NCI-H2081 treated with DMSO at 0.1 percent for 48 hours (cell line): ENCODE data around the gene AURKB.
A peak's percentile ranks its signal among the peaks of the same experiment; 100 is the strongest.

Source experiments
- DNase-seq: peaks from one replicate; lab custom pipeline; 2025; lab: John Stamatoyannopoulos, UW

Gene AURKB

DNA sequence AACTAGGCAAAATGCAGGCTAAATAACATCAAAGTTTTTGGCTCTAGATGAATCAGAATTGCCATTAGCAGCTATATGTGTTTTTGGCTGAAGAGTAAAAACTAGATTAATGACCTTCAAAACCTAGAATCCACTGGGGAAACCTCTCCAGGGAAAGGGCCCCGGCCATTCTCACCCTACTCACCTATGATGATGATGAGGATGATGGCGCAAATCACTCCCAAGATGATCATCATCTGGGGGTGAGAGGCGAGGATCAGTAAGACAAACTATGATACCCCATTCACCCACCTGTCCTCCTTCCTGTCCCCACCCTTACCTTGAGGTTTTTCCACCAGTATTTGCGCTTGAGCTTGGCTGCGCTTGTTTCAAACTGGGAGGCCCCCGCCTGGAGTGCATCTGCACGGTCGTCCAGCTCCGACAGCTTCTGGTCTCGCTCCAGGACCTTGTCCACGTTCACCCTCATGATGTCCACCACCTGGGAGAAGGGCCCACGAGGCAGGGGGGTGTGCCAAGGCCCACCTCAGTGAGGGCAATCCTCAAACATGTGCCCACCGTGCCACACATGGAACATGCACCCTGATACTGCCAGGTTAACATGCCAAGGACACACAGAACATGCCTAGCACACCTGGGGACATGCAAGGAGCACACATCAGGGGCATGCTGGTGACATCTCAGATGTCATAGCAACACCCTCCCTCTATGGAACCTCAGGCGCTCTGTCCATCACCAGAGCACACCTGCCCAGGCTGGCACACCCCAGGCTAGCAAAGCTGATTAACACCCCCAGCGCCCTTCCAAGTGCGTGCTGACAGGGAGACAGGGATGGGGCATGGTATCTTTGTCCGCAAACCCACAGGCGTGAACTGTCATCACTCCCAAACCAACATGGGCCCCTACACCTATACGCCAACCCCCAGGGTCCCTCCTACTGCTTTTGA, 48.8 kb downstream of the AURKB start:
- DNase-seq = no peak

DNA sequence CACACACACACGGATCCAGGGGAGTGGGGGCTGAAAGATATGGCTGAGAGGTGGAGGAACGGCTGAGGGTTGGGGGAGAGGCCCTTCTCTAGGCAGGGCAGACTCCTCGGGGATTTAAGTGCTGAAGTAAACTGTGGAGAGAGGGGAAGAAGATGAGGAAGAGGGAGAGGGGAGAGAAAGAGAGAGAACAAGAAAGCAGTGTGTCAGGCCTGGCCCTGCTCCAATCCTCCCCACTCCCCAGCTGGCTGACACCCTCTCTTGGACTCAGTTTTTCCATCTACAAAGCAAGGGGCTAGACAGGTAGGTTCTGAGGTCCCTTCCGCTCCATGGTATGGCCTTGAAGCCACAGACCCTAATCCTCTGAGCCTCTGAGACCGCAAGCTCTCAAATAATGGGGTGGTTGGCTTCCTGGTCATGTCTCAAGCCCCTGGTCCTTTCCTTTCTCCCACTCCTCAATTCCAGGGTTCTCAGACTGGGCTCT, 49.6 kb downstream of the AURKB start:
- DNase-seq = no peak

DNA sequence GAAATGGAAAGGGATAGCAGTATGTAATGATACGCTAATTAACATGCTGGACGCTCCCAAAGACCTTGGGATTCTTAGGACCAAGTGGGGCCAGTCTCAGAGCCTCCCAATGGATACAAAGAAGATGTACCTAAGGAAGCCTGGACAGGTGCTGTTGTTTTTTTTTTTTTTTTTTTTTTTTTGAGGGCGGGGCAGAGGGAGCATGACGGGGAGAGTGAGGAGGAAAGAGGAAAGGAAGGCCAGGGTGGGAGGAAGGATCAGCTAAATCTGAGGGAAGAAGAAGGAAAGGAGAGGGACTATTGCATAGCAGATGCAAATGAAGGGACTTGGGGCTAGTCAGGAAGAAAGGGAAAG, 50.2 kb downstream of the AURKB start:
- DNase-seq = no peak

DNA sequence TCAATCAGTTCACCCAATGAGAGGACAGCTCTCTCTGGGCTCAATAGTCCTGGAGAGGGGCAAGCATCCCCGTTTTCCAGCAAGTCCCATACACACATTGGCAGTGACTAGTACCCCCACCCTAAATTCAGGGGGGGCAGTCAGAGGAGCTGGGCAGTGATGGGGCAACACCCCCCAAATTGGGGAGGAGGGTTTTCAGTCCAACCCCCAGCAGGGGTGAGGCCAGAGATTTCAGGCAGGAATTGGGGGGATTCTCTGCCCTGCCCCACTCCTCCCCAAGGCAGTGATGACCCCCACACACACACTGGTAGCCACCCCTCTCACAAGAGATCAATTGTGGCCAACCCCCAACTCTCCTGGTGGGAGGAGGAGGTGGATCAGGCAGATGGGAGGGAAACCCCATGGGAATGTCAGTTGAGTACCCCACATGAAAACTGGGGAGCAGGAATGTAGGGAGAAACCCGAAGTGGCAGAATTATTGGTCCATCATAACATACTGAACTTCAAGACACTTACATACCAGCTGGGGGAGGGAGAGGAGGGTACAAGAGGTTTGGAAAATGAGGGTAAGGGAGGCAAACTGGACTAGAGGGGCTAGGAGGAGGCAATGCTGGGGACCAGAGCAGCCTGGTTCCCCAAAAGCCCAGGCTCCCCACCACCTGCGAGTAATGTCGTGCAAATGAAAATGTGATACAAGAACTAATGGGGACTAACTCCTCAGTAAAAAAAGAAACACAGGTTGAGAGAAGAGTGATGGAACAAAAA, 50.7 kb downstream of the AURKB start:
- no peak for DNase-seq

DNA sequence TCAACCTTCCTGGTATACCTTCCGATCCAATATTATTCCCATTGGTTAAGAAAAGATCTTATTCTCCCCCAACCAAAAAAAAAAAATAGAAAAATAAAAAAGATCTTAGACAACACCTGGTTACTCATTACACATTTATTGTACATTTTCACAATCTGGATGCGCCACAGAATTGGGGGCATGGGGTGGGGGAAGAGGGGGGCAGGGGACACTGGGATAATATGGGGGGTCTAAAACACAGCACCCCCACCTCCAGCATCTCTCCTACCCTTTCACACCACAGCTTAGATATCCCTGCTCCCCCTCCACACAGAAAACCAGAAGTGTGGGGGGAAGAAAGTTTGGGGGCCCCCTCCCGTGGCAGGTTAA, 51.4 kb downstream of the AURKB start:
- DNase-seq = no peak

DNA sequence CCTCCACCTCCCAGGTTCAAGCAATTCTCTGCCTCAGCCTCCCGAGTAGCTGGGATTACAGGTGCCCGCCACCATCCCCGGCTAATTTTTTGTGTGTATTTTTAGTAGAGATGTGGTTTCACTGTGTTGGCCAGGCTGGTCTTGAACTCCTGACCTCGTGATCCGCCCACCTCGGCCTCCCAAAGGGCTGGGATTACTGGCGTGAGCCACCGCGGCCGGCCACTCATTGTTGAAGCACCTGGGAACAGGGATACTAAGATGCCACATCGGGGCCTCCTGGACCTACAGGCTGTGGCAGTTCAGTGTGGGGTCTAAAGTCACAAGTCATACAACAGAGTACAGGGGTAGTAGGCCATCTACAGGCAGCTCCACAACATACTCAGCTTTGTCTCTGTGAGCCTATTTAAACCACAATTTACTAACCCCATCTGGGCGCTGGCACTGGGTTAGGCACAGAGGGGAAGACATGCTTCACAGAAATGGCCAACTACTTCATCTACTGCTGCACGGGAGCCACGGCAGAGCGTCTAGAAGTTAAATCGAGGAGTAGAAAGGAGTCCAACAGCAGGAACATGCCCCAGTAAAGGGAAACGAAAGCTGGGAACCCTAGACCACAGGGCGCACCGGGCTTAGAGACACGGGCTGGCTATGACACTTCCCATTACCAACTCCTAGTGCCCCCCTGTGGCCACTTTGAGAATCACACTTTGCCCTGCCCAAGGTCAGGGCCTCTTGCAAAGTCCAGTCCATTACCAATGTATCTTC, 51.9 kb downstream of the AURKB start:
- peak; percentile 19 for DNase-seq

DNA sequence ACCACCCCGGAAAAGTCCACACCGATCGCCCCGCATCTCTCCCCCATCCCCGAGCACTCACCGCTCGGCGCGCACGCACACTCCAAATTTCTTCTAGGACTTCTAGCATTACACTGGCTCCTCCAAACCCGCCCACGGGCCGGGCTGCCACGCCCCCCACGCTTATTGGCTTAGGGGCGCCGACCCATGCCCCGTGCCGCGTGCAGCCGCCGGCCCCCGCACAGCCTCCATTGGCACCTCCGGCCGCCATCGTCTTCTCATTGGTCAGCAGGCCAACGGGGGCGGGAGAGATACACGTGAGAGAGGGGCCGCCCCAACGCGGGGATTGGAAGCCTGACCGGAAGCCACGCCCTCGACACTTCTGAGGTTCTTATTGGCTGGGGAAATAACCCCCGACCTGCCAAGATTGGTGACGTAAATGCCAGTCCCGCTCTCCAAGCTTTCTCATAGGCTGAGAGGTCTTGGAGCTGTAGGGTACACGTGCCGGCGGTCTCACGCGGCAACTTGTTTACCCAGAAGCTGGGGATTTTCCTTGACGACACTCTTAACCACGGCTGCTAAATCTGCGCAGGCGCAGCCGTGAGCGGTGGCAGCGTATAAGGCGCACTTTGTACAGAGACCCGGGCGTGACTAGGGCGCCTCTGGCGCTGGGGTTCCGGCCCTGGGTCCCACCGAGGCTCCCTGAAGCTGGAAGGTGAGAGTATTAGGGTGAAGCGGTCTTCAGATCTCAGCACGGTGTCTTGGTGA, 54.0 kb downstream of the AURKB start:
- peak; percentile 96 for DNase-seq

DNA sequence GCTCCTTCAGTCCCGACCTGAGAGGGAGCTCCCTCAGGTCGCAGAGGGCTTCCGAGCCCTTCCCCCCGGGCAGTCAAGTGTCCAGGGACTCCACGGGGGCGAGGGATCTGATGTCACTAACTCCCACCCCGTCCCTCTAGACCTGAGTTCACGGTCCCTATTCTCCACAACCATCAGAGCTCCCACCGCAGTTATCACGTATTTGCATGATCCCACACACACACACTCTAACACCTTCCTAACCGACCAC, 54.5 kb downstream of the AURKB start:
- no peak for DNase-seq

DNA sequence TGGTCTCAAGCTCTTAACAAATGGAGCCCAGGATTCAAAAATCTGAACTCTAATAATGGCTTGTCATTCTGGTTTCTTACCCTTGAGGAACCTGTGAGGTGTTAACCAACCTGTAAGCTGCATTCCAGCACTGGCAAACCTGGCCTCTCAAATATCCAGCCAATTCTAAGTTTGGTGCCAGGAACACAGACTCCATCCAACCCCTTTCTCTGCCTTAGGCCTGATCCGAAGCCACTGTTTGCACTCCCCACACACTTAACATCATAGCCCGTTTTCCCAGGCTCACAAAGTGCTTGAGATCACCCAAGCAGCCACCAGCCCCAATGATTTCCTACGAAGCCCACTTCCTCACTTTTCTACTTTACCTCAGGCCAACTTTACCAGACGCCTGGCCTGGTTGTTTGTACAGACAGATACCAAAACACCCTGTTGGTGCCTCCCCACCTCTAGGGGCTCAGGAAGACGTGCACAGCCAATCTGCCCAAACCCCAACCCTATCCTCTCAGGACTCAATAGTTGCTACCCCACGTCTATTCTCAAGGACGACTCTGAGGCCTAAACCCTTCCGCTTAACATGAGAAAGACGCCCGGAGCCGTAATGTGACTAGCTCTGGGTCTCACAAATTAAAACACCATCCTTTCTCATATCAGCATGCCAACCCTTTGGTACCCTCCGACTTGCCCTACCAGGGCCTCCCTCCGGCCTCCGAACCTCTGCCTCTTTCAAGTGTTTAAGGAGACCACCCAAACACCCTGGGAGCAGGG, 55.0 kb downstream of the AURKB start:
- no peak for DNase-seq
